HCT116 (cell line): ENCODE data around the gene PDLIM5. TPM values are rescaled to one million over a fixed set of nuclear protein-coding genes. Genes with fewer than 3 reads are reported as not detected.

ENCODE experiments used
- ATAC-seq: fragments of 200-7000 bp; cut with Tn5 transposase; 2 replicates; pipeline ENCODE4 v1.9.1; 2020; ENCODE audit warnings: mild to moderate bottlenecking, moderate library complexity
- BruUV-seq: library from RNA; stranded (reverse); fragments of 400-500 nt; replicated peaks from 2 replicates; lab custom pipeline; 2021; lab: Mats Ljungman, UMichigan
- CTCF ChIA-PET: fragments of 300-600 bp; sonication (Branson Sonifier 250); formaldehyde crosslinking; loops from one replicate; lab custom pipeline; 2021; ENCODE audit warnings: antibody characterized with exemption; lab: Charles Lee
- POLR2A ChIA-PET: fragments of 300-600, 350-600 bp; sonication (Branson Sonifier 250); formaldehyde crosslinking; loops from one replicate; lab custom pipeline; 2021; ENCODE audit warnings: antibody characterized with exemption; lab: Charles Lee
- RAD21 ChIA-PET, 2 experiments: fragments of 300-600 bp; sonication (Branson Sonifier 250); formaldehyde crosslinking; loops; one replicate each; lab custom pipeline; 2023; ENCODE audit warnings: low total read pairs in 2 of 2; ENCODE audit not compliant: uncharacterized antibody in 2 of 2, unreplicated experiment in 2 of 2, low non-redundant PET in 1 of 2; lab: Charles Lee
- DNase-seq: peaks from one replicate; pipeline ENCODE4 v3.0.0-alpha.2; 2010; ENCODE audit warnings: low read depth, low spot score
- H2AFZ ChIP-seq: fragments of 200-600 bp; shearing (Covaris generic), sonication (generic); 2 replicates; pipeline ENCODE4 v1.6.1; 2017; ENCODE audit warnings: low read depth, mixed run types, mixed read lengths, antibody characterized with exemption, low read length; ENCODE audit not compliant: poor library complexity, severe bottlenecking
- H3K27ac ChIP-seq: 2 replicates; pipeline ENCODE4 v1.5.1; 2012; ENCODE audit warnings: low read depth, low read length
- H3K27me3 ChIP-seq: fragments of 200-600 bp; sonication (generic); 2 replicates; pipeline ENCODE4 v1.6.1; 2016; ENCODE audit warnings: mixed run types, low read length, mixed read lengths; ENCODE audit not compliant: insufficient read depth
- H3K36me3 ChIP-seq, 2 experiments: fragments of 200-500 bp in 1 of 2; fragments of 200-600 bp in 1 of 2; sonication (Bioruptor generic) in 1 of 2; sonication (generic) in 1 of 2; 2 replicates each; pipeline versions ENCODE4 v1.5.1 to v1.6.1; 2014 to 2016; ENCODE audit warnings: low read length in 2 of 2, inconsistent platforms in 1 of 2, mixed read lengths in 1 of 2, mixed run types in 1 of 2; ENCODE audit not compliant: insufficient read depth in 2 of 2, control insufficient read depth in 1 of 2
- H3K4me1 ChIP-seq, 2 experiments: fragments of 200-600 bp in 1 of 2; sonication (generic) in 1 of 2; 2 replicates each; pipeline versions ENCODE4 v1.5.1 to v1.6.1; 2012 to 2017; ENCODE audit warnings: low read length in 2 of 2, inconsistent platforms in 1 of 2, mild to moderate bottlenecking in 1 of 2, mixed read lengths in 1 of 2, mixed run types in 1 of 2, moderate library complexity in 1 of 2; ENCODE audit not compliant: insufficient read depth in 2 of 2, control insufficient read depth in 1 of 2
- H3K4me2 ChIP-seq: fragments of 200-600 bp; sonication (generic); 2 replicates; pipeline ENCODE4 v1.6.1; 2017; ENCODE audit warnings: mixed run types, low read length, mixed read lengths
- H3K4me3 ChIP-seq, 2 experiments: fragments of 200-600 bp in 1 of 2; sonication (generic) in 1 of 2; replicated peaks in 1 of 2; 2 replicates each; pipeline ENCODE4 v1.5.1; 2011 to 2016; ENCODE audit warnings: low read length in 2 of 2, control low read depth in 1 of 2, low read depth in 1 of 2, mild to moderate bottlenecking in 1 of 2, mixed read lengths in 1 of 2, mixed run types in 1 of 2
- H3K79me2 ChIP-seq: fragments of 200-600 bp; sonication (generic); 2 replicates; pipeline ENCODE4 v1.6.1; 2017; ENCODE audit warnings: mild to moderate bottlenecking, mixed run types, low read length, moderate library complexity, mixed read lengths; ENCODE audit not compliant: insufficient read depth
- H3K9ac ChIP-seq: fragments of 200-600 bp; sonication (generic); 2 replicates; pipeline ENCODE4 v1.6.1; 2016; ENCODE audit warnings: low read length, mixed read lengths
- H3K9me2 ChIP-seq: fragments of 200-600 bp; sonication (generic), shearing (Covaris generic); 2 replicates; pipeline ENCODE4 v1.6.1; 2017; ENCODE audit warnings: mixed run types, mild to moderate bottlenecking, moderate library complexity; ENCODE audit not compliant: insufficient read depth
- H3K9me3 ChIP-seq, 2 experiments: fragments of 200-500 bp in 1 of 2; fragments of 200-600 bp in 1 of 2; sonication (Bioruptor generic) in 1 of 2; sonication (generic) in 1 of 2; 2 replicates each; pipeline ENCODE4 v1.6.1; 2014 to 2017; ENCODE audit warnings: low read length in 2 of 2, mixed read lengths in 2 of 2, inconsistent platforms in 1 of 2, low read depth in 1 of 2, mild to moderate bottlenecking in 1 of 2, mixed run types in 1 of 2, moderate library complexity in 1 of 2; ENCODE audit not compliant: control insufficient read depth in 1 of 2, insufficient read depth in 1 of 2
- H4K20me1 ChIP-seq: fragments of 200-600 bp; sonication (generic), shearing (Covaris generic); 2 replicates; pipeline ENCODE4 v1.6.1; 2017; ENCODE audit warnings: mixed run types, mild to moderate bottlenecking, moderate library complexity; ENCODE audit not compliant: insufficient read depth
- CBX3 ChIP-seq: IDR thresholded peaks from 2 replicates; pipeline ENCODE4 v1.6.1; 2012; ENCODE audit warnings: low read depth
- EGR1 ChIP-seq: IDR thresholded peaks from 2 replicates; pipeline ENCODE4 v1.6.1; 2012; ENCODE audit warnings: low read depth
- ELF1 ChIP-seq: IDR thresholded peaks from 2 replicates; pipeline ENCODE4 v1.6.1; 2012; ENCODE audit warnings: low read depth, borderline replicate concordance
- EZH2 ChIP-seq: fragments of 200-600 bp; sonication (generic); IDR thresholded peaks from 2 replicates; pipeline ENCODE4 v1.6.1; 2017; ENCODE audit warnings: antibody characterized with exemption, mixed run types
- EZH2phosphoT487 ChIP-seq: fragments of 200-600 bp; IDR thresholded peaks from 2 replicates; pipeline ENCODE4 v1.6.1; 2018; ENCODE audit warnings: antibody characterized with exemption, borderline replicate concordance
- FOSL1 ChIP-seq: IDR thresholded peaks from 2 replicates; pipeline ENCODE4 v1.6.1; 2012; ENCODE audit warnings: low read depth
- JUND ChIP-seq: IDR thresholded peaks from 2 replicates; pipeline ENCODE4 v1.6.1; 2012
- POLR2AphosphoS5 ChIP-seq: IDR thresholded peaks from 2 replicates; pipeline ENCODE4 v1.6.1; 2011; ENCODE audit warnings: mild to moderate bottlenecking, low read depth, low read length, moderate library complexity
- RAD21 ChIP-seq: IDR thresholded peaks from 2 replicates; pipeline ENCODE4 v1.6.1; 2012; ENCODE audit warnings: low read depth, mild to moderate bottlenecking
- SIN3A ChIP-seq: IDR thresholded peaks from 2 replicates; pipeline ENCODE4 v1.6.1; 2012; ENCODE audit warnings: low read depth
- SP1 ChIP-seq: IDR thresholded peaks from 2 replicates; pipeline ENCODE4 v1.6.1; 2012; ENCODE audit warnings: low read depth
- YY1 ChIP-seq: IDR thresholded peaks from 2 replicates; pipeline ENCODE4 v1.6.1; 2011; ENCODE audit warnings: low read length, low read depth, moderate library complexity, mild to moderate bottlenecking; ENCODE audit not compliant: insufficient replicate concordance; ENCODE audit errors: extremely low read depth
- ZNF274 ChIP-seq: fragments of 200-500 bp; sonication (Bioruptor generic); IDR thresholded peaks from 2 replicates; pipeline ENCODE4 v1.6.1; 2014; ENCODE audit warnings: mild to moderate bottlenecking, low read depth, low read length, inconsistent platforms
- intact Hi-C: fragments of 100-400 bp; cut with micrococcal nuclease; formaldehyde crosslinking; loops from 2 replicates; pipeline ENCODE4 v1.10.0; 2022
- total RNA-seq: library from RNA; stranded (reverse); gene quantifications from one replicate; pipeline ENCODE4 v1.2.1, GENCODE V29; 2021; ENCODE audit not compliant: unreplicated experiment
- TF ChIP-seq, protein P1 (sequence below), 3 experiments: fragments of 200-600 bp in 1 of 3; sonication (generic) in 1 of 3; IDR thresholded peaks in 2 of 3; conservative IDR thresholded peaks in 1 of 3; 2 replicates each; pipeline ENCODE4 v1.5.1; 2012 to 2017; ENCODE audit warnings: low read depth in 2 of 3, low read length in 2 of 3, antibody characterized with exemption in 1 of 3, borderline replicate concordance in 1 of 3, control low read depth in 1 of 3, mild to moderate bottlenecking in 1 of 3, mixed read lengths in 1 of 3, mixed run types in 1 of 3, moderate library complexity in 1 of 3; ENCODE audit not compliant: insufficient read depth in 1 of 3
- TF ChIP-seq, protein P2 (sequence below): IDR thresholded peaks from 2 replicates; pipeline ENCODE4 v1.6.1; 2012; ENCODE audit warnings: low read depth
- TF ChIP-seq, protein P3 (sequence below): IDR thresholded peaks from 2 replicates; pipeline ENCODE4 v1.6.1; 2012

PDLIM5 gene
- total RNA-seq, 1 experiment from 2014 or later, result 130 TPM

DNA sequence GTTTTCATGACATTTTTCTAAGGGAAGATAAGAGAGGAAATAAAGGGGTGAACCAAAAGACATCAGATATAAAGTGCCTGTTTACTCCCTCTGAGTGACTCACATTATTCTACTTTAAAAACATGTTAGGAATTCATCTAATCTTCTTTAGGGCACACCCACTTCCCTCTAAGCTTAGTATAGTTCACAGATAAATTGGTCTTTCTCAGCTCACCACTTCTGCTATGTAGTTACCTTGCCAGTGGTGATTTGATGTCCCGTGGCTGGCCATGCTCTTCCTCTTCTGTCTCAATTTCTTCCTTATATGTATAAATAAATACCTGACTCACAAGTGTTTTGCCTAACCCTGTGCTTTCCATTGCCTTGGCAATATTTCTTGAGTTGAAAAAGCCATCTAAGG is 96.8 kb downstream of the PDLIM5 start:
- Histone ChIP-seq H3K4me1 (peaks cover 61 to 62% of the 10 kb centered on the region in 2 experiments), H3K4me3 (peak overlapping the region in 1 of 2 experiments; percentile 46; a peak in 2 of 4 replicates), H3K9me3 (no peaks in the 10 kb centered on the region), H2AFZ (no peak overlapping the region), H3K9ac (peak overlapping the region; percentile 47), H3K9me2 (no peaks in the 10 kb centered on the region), H3K27me3 (no peaks in the 10 kb centered on the region), H3K79me2 (peaks cover 35% of the 10 kb centered on the region), H3K27ac (peak overlapping the region; percentile 78), H3K4me2 (peak overlapping the region; percentile 77), H3K36me3 (peaks cover 0 to 8% of the 10 kb centered on the region in 2 experiments; a peak in 1 of 4 replicates), H4K20me1 (no peaks in the 10 kb centered on the region)
- BruUV-seq, result no TSS peak
- TF ChIP-seq EZH2phosphoT487 (no peak), CBX3 (no peak), EGR1 (no peak), SP1 (peak; percentile 36; the same call in 1 of the 2 replicates), YY1 (no peak), POLR2AphosphoS5 (no peak), RAD21 (no peak), SIN3A (no peak), ZNF274 (no peak), FOSL1 (no peak), EZH2 (no peak), ELF1 (no peak), JUND (peak; percentile 52; the same call in 1 of the 2 replicates)
- TF ChIP-seq, protein P1, sequence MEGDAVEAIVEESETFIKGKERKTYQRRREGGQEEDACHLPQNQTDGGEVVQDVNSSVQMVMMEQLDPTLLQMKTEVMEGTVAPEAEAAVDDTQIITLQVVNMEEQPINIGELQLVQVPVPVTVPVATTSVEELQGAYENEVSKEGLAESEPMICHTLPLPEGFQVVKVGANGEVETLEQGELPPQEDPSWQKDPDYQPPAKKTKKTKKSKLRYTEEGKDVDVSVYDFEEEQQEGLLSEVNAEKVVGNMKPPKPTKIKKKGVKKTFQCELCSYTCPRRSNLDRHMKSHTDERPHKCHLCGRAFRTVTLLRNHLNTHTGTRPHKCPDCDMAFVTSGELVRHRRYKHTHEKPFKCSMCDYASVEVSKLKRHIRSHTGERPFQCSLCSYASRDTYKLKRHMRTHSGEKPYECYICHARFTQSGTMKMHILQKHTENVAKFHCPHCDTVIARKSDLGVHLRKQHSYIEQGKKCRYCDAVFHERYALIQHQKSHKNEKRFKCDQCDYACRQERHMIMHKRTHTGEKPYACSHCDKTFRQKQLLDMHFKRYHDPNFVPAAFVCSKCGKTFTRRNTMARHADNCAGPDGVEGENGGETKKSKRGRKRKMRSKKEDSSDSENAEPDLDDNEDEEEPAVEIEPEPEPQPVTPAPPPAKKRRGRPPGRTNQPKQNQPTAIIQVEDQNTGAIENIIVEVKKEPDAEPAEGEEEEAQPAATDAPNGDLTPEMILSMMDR (IDR thresholded peaks at IDR 0.05 in 2 of 3, conservative IDR thresholded peaks at IDR 0.05 in 1 of 3; ENCODE audit: borderline replicate concordance in 1 of 3, insufficient read depth in 1 of 3, low read depth in 2 of 3, low read length in 2 of 3), result no peak
- TF ChIP-seq, protein P2, sequence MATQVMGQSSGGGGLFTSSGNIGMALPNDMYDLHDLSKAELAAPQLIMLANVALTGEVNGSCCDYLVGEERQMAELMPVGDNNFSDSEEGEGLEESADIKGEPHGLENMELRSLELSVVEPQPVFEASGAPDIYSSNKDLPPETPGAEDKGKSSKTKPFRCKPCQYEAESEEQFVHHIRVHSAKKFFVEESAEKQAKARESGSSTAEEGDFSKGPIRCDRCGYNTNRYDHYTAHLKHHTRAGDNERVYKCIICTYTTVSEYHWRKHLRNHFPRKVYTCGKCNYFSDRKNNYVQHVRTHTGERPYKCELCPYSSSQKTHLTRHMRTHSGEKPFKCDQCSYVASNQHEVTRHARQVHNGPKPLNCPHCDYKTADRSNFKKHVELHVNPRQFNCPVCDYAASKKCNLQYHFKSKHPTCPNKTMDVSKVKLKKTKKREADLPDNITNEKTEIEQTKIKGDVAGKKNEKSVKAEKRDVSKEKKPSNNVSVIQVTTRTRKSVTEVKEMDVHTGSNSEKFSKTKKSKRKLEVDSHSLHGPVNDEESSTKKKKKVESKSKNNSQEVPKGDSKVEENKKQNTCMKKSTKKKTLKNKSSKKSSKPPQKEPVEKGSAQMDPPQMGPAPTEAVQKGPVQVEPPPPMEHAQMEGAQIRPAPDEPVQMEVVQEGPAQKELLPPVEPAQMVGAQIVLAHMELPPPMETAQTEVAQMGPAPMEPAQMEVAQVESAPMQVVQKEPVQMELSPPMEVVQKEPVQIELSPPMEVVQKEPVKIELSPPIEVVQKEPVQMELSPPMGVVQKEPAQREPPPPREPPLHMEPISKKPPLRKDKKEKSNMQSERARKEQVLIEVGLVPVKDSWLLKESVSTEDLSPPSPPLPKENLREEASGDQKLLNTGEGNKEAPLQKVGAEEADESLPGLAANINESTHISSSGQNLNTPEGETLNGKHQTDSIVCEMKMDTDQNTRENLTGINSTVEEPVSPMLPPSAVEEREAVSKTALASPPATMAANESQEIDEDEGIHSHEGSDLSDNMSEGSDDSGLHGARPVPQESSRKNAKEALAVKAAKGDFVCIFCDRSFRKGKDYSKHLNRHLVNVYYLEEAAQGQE, result no peak
- TF ChIP-seq, protein P3, sequence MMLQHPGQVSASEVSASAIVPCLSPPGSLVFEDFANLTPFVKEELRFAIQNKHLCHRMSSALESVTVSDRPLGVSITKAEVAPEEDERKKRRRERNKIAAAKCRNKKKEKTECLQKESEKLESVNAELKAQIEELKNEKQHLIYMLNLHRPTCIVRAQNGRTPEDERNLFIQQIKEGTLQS, result no peak
- ChIA-PET CTCF (no interaction called here), RAD21 (no interaction called here), POLR2A (no interaction called here)
- peak; percentile 82 for ATAC-seq
- DNase-seq, result peak; percentile 43
- intact Hi-C loops, result no loop called here
